BE2C (cell line): ENCODE data around the gene SPINK4.

Source experiments
- DNase-seq: peaks from one replicate; pipeline ENCODE4 v3.0.0-alpha.2; 2020
- H3K27me3 ChIP-seq: fragments of 250-450 bp; sonication (Bioruptor Pico); 2 replicates; pipeline ENCODE4 v1.5.1; 2020; ENCODE audit warnings: mild to moderate bottlenecking
- H3K36me3 ChIP-seq: fragments of 250-450 bp; sonication (Bioruptor Pico); 2 replicates; pipeline ENCODE4 v1.5.1; 2020; ENCODE audit warnings: mild to moderate bottlenecking
- H3K4me1 ChIP-seq: fragments of 250-450 bp; sonication (Bioruptor Pico); 2 replicates; pipeline ENCODE4 v1.5.1; 2020
- H3K4me3 ChIP-seq: 2 replicates; pipeline ENCODE4 v1.5.1; 2011; ENCODE audit warnings: low read depth, low read length
- H3K9me3 ChIP-seq: fragments of 250-450 bp; sonication (Bioruptor Pico); 2 replicates; pipeline ENCODE4 v1.5.1; 2020
- TF ChIP-seq, protein P1 (sequence below): IDR thresholded peaks from 2 replicates; pipeline ENCODE4 v1.5.1; 2012; ENCODE audit warnings: mild to moderate bottlenecking, low read depth, low read length

The SPINK4 gene

DNA sequence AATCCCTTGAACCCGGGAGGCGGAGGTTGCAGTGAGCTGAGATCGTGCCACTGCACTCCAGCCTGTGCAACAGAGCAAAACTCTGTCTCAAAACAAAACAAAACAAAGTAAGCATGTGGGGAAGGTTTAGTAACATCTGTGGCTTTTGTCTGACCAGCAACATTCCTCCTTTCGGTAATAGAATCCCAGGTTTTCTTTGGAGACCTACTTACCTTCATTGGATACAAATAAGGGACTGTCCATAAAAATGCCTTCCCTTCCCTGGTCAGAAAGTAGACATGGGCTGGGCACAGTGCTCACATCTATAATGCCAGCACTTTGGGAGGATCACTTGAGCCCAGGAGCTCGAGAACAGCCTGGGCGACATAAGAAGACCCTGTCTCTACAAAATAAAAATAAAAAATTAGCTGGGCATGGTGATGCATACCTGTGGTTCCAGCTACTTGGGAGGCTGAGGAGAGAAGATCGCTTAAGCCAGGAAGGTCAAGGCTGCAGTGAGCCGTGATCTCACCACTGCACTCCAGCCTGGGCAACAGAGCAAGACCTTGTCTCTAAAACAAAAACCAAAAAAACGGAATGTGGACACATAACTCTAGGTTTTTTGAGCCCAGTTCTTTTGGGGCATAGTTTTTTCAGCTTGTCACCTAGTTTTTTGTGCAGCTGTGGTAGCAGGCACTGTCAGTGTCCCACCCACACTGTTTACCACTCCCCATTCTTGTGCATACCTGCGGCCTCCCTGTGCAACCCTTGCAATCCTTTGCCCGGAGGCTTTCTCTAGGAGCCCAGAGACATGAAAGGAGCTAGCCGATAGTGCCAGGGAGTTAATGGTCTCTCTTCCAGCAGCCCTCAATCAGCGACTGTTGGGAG, 9.0 kb upstream of the SPINK4 start:
- H3K36me3 ChIP-seq, result no peaks in the 10 kb centered on the region
- no peaks in the 10 kb centered on the region for H3K4me1 ChIP-seq
- H3K4me3 ChIP-seq, result no peak overlapping the region
- H3K9me3 ChIP-seq, result no peaks in the 10 kb centered on the region
- no peak for DNase-seq
- H3K27me3 ChIP-seq, result no peaks in the 10 kb centered on the region
- TF ChIP-seq, protein P1, sequence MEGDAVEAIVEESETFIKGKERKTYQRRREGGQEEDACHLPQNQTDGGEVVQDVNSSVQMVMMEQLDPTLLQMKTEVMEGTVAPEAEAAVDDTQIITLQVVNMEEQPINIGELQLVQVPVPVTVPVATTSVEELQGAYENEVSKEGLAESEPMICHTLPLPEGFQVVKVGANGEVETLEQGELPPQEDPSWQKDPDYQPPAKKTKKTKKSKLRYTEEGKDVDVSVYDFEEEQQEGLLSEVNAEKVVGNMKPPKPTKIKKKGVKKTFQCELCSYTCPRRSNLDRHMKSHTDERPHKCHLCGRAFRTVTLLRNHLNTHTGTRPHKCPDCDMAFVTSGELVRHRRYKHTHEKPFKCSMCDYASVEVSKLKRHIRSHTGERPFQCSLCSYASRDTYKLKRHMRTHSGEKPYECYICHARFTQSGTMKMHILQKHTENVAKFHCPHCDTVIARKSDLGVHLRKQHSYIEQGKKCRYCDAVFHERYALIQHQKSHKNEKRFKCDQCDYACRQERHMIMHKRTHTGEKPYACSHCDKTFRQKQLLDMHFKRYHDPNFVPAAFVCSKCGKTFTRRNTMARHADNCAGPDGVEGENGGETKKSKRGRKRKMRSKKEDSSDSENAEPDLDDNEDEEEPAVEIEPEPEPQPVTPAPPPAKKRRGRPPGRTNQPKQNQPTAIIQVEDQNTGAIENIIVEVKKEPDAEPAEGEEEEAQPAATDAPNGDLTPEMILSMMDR, result no peak

DNA sequence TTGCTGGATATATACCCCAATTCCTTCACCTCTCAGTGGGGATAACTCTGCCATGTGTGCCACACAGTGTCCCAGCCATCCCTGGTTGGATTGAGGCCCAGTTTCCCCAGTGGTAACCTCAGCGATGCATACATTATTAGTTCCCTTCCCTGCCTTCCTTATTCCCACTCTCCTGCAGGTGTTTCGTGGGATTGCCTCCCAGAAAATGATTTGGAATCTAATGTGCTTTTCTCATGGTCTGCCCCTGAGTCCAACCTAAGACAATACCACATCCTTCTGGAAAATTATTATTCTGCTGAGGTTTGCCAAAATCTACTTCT, 8.4 kb upstream of the SPINK4 start:
- H3K27me3 ChIP-seq, result no peaks in the 10 kb centered on the region
- DNase-seq, result no peak
- no peaks in the 10 kb centered on the region for H3K9me3 ChIP-seq
- H3K4me1 ChIP-seq, result no peaks in the 10 kb centered on the region
- no peaks in the 10 kb centered on the region for H3K36me3 ChIP-seq
- H3K4me3 ChIP-seq, result no peak overlapping the region
- TF ChIP-seq, protein P1, result no peak

DNA sequence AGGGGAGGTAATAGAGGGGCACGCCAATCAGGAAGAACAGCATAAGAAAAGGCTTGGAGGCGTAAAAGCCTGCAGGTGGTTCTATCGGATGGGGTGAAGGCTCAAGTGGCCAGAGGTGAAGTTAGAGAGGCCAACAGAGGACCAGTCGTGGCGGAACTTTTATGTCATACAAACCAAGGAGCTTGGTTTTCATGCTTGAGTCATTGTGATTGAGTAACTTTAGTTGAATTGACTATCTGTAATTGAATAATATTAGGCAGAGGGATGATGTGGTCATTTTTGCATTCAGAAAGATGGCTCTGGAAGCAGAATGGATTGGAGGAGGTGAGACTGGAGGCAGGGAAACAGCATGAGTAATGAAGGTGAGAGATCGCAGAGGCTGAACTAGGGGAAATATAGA, 7.2 kb upstream of the SPINK4 start:
- TF ChIP-seq, protein P1, result no peak
- H3K36me3 ChIP-seq, result no peaks in the 10 kb centered on the region
- H3K27me3 ChIP-seq, result no peaks in the 10 kb centered on the region
- no peaks in the 10 kb centered on the region for H3K4me1 ChIP-seq
- no peak for DNase-seq
- H3K9me3 ChIP-seq, result no peaks in the 10 kb centered on the region
- no peak overlapping the region for H3K4me3 ChIP-seq

DNA sequence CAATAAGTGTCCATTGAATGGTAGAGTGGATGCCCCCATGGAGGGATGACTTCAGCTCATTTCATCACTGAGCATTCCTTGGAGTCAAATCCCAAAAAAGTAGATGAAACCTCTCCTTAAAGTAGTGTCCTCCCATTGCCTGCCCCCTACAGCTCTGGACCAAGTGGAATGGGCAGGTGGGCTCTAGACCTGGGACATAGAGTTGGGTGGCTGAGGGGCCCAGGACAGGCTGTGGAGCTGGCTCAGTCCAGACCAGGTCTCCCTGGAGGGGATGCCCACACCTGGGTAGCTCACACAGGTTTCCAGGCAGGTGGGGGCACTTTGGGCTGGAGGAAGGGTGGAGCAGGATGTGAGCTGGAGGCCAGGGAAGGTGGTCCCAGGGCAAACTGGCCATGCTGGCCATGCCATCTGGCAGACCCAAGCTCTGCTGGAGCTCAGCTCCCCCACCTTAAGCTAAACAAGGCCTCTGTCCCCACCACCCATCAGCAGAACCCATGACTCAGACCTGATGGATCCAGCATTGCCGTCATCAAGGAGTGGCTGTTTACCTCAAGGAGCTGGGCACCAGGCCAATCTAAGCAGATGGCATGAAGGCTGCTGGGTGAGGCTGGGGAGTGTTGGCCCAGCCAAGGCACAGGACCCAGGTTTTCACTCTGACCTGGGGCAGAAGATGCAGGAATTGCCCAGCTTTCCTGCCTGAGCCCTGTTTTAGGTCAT, 6.2 kb upstream of the SPINK4 start:
- Histone ChIP-seq H3K27me3 (no peaks in the 10 kb centered on the region), H3K36me3 (no peaks in the 10 kb centered on the region), H3K4me3 (no peak overlapping the region), H3K4me1 (no peaks in the 10 kb centered on the region), H3K9me3 (no peaks in the 10 kb centered on the region)
- peak; percentile 33 for DNase-seq
- TF ChIP-seq, protein P1, result no peak

DNA sequence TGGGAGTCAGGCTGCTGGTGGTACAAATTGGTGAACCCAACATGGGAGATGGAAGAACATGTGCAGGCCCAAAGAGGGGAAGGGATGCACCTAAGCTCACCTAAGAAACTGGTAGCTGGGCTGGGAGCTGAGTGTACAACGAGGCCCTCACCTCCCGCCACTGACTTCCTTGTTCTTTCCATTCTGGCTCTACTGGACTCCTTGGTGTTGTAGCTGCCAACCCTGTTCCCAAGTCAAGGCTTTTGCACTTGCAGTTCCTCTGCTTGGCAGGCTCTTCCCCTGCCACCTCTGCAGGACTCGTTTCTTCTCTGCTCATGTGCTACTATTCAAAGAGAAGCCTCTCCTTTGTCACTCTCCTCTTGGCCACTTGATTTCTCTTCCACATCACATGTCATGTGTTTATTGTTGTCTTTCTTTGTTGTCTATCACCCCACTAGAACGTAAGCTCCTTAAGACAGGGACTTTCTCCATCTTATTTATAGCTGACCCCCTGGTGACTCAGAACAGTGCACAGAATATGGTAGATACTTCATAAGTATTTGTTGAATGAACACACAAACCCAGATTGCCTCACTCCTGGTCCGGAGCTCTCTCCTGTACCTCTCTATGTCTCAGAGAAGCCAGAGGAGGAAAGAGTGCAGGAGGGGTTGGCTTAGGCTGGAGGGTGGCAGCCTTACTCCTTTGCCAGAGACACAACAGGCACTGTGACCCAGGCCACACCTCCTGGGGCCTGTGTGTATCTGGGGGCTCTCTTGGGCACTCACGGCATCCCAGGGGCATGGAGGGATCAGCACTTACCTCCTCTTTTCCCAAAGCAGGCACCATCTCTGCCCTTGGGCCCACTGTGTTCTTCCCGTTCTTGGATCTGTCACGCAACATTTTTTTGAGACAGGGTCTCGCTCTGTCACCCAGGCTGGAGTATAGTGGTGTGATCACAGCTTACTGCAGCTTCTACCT, 5.2 kb upstream of the SPINK4 start:
- no peaks in the 10 kb centered on the region for H3K36me3 ChIP-seq

More for the DNA sequence above, 5.2 kb upstream of the SPINK4 start:
- Histone ChIP-seq H3K27me3 (no peaks in the 10 kb centered on the region), H3K4me1 (peaks cover 1% of the 10 kb centered on the region), H3K4me3 (no peak overlapping the region), H3K9me3 (no peaks in the 10 kb centered on the region)
- TF ChIP-seq, protein P1, result no peak
- DNase-seq, result no peak
